Activated CD4-positive, alpha-beta T cell treated with anti-CD3 and anti-CD28 coated beads for 4 hours (primary cell): ENCODE data around the gene OR51E2.
A peak's percentile ranks its signal among the peaks of the same experiment; 100 is the strongest.

Experiments
- DNase-seq, 2 donors: peaks; one replicate each; pipeline ENCODE4 v3.0.0-alpha.2; 2020

Gene OR51E2

DNA sequence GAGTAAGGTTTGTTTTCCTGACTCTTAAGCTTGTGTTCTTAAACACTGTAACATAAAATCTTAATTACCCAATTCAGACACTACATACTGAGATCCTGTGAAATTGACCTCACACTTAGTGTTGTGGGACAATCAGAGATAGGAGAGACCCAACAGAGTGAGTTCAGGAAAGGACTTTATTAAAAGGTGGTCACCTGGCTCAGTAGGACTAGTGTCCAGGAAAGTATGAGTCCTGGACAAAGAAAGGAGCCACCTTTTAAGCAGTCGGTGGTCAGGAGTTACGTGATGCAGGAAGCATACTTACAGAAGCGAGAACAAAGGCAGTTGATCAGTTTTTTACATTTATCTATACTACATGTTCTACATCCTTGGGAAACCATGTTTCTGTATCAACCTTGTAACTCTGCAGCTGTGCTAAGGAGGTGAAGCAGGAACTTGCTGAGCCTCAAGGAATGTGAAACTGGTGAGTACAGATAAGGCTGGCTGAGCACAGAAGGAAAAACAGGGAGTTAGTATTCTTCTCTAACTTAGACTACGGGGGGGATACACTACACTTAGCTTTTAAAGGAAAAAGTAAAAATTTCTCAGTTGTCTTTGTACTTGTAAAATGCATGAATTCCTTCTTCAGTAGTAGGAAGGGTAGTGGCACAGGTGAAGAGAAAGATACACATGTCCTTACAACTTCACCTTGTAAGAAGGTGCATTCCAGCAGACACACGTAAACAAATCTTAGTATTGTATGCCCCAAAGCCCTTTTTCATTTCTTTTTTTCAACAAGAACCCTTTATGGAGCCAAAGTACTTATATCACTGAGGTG lies 38.8 kb downstream of the OR51E2 start:
- no peak for DNase-seq

- DNase-seq: no peak
Measured at GRCh38 chr11:4654635-4655369, 42.9 kb downstream of the OR51E2 start.

- no peak for DNase-seq
Measured at GRCh38 chr11:4647766-4648165, 49.9 kb downstream of the OR51E2 start.

GRCh38 chr11:4645974-4646373 lies 51.7 kb downstream of the OR51E2 start:
- no peak for DNase-seq

DNA sequence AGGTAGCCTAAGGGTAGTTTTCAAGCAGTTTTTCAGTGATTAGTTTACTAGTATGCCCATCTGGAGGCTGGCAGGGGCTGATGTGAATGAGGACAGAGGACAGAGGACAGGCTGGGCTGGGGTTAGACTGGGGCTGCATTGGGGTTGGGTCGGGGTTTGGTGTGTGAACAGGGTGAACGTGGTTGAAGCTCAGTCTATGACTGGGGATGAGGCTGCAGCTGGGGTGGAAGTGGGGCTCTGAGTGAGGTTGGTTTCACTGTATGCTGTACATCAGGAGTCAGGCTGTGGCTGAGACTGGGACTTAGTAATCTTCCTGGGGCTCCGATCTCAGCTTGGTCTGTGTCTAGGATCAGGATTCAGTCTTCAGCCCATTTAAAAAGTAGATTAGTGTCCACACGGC lies 53.4 kb downstream of the OR51E2 start:
- DNase-seq: no peak

GRCh38 chr11:4643682-4644081 lies 54.0 kb downstream of the OR51E2 start, which contains the start of gene OR51E1:
OR51E1 (plus strand) TSS chr11:4643982; CDS start chr11:4652527, 8,545 bp downstream.
- no peak for DNase-seq

- no peak for DNase-seq
Measured at GRCh38 chr11:4643076-4643475, 54.6 kb downstream of the OR51E2 start.

DNA sequence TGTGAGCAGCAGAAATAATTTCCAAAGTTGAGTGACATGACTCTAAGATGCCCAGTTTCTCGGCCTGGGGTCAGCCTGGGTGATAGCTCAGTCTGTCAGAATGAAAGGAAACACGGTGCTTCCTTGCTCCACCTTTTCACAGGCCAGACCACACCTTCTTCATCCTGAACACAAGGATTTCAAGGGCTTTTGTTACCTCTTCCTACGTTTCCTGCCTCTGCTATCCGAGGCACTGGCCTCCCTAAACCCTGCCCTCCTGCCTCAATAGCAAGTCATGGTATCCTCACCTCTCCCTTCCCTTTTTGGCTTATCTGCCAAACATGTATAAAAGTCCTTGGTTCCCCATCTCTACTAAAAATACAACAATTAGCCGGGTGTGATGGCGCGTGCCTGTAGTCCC lies 55.6 kb downstream of the OR51E2 start:
- DNase-seq: no peak

DNA sequence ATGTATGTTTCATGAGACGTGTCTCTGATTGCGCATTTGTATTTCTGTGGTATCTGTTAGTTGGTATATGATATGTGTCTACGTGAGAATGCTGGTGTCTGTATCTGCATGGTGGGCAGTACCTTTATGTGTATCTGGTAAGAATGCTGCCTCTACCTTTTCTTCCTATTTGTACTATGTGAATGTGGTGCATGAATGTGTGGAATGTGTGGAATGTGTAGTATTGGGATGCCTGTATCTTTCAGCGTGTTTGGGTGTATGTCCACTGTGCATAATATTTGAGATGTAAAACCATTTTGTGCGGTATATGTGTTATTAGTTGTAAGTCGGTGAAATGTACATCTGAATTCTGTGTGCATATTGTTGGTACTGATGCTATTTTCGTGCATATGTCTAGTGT lies 56.2 kb downstream of the OR51E2 start:
- DNase-seq: no peak

DNA sequence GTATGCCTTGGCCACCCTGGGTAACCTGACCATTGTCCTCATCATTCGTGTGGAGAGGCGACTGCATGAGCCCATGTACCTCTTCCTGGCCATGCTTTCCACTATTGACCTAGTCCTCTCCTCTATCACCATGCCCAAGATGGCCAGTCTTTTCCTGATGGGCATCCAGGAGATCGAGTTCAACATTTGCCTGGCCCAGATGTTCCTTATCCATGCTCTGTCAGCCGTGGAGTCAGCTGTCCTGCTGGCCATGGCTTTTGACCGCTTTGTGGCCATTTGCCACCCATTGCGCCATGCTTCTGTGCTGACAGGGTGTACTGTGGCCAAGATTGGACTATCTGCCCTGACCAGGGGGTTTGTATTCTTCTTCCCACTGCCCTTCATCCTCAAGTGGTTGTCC lies 57.7 kb downstream of the OR51E2 start:
- no peak for DNase-seq

DNA sequence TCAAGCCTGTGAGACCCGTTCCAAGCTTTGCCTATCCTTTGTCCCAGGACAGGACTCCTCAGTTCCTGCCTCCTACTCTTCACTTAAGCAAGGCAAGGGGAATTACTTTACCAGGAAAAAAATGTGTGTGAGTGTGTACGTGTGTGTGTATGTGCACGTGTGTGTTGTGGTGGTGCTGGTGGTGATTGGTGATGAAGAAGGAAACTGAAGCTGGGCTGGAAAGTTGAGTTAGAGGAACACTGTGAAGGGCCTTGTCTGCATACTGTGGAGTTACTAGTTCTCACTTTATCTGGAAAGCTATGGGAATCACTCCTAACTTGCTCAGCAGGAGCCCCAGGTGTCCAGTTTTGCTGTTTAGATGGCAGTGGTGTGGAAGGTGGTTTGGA lies 60.0 kb downstream of the OR51E2 start:
- DNase-seq: no peak

GRCh38 chr11:4636962-4637661 lies 60.5 kb downstream of the OR51E2 start, which contains the start of gene OR51D1:
OR51D1 (plus strand) TSS chr11:4637477; CDS start chr11:4639791, 2,314 bp downstream.
- peak; percentile 48 to 67 for DNase-seq

GRCh38 chr11:4636136-4636535 lies 61.5 kb downstream of the OR51E2 start:
- DNase-seq: no peak
